PC-9 (cell line): ENCODE data around the gene PICK1. TPM values are rescaled to one million over a fixed set of nuclear protein-coding genes. Genes with fewer than 3 reads are reported as not detected.
A peak's percentile ranks its signal among the peaks of the same experiment; 100 is the strongest.

Experiments used
- BruUV-seq: library from RNA; stranded (reverse); fragments of 400-500 nt; replicated peaks from 2 replicates; lab custom pipeline; 2021; lab: Mats Ljungman, UMichigan
- CTCF ChIA-PET: fragments of 300-600 bp; sonication (Branson Sonifier 250); formaldehyde crosslinking; loops from one replicate; lab custom pipeline; 2022; ENCODE audit warnings: antibody characterized with exemption; lab: Charles Lee
- POLR2A ChIA-PET: fragments of 300-600 bp; sonication (Branson Sonifier 250); formaldehyde crosslinking; loops from one replicate; lab custom pipeline; 2022; ENCODE audit warnings: antibody characterized with exemption; ENCODE audit not compliant: unreplicated experiment; lab: Charles Lee
- DNase-seq, 2 experiments: peaks; one replicate each; pipeline versions ENCODE4 v3.0.0 to v3.0.0-alpha.2; 2015 to 2022; ENCODE audit warnings: mixed read lengths in 1 of 2
- H2AFZ ChIP-seq: fragments of 200-600 bp; sonication (generic); 2 replicates; pipeline ENCODE4 v1.8.1; 2017; ENCODE audit warnings: antibody characterized with exemption
- H3F3A ChIP-seq: fragments of 200-600 bp; sonication (generic); 2 replicates; pipeline ENCODE4 v1.8.1; 2017; ENCODE audit warnings: antibody characterized with exemption, mild to moderate bottlenecking, low read depth; ENCODE audit not compliant: insufficient read depth
- H3K27ac ChIP-seq: fragments of 200-600 bp; sonication (generic); 2 replicates; pipeline ENCODE4 v1.6.1; 2016; ENCODE audit warnings: mixed run types
- H3K27me3 ChIP-seq: fragments of 200-600 bp; sonication (generic); 2 replicates; pipeline ENCODE4 v1.6.1; 2016; ENCODE audit warnings: low read depth, mixed run types; ENCODE audit not compliant: insufficient read depth
- H3K36me3 ChIP-seq: fragments of 200-600 bp; sonication (generic); 2 replicates; pipeline ENCODE4 v1.6.1; 2016; ENCODE audit warnings: low read depth, mixed run types
- H3K4me1 ChIP-seq: fragments of 200-600 bp; sonication (generic); replicated peaks from 2 replicates; pipeline ENCODE4 v1.6.1; 2016; ENCODE audit warnings: mixed run types; ENCODE audit not compliant: insufficient read depth
- H3K4me2 ChIP-seq: fragments of 200-600 bp; sonication (generic); 2 replicates; pipeline ENCODE4 v1.6.1; 2017; ENCODE audit warnings: mixed run types
- H3K4me3 ChIP-seq: fragments of 200-600 bp; sonication (generic); 2 replicates; pipeline ENCODE4 v1.6.1; 2016; ENCODE audit warnings: mixed run types
- H3K79me2 ChIP-seq: fragments of 200-600 bp; sonication (generic); 2 replicates; pipeline ENCODE4 v1.6.1; 2017; ENCODE audit warnings: low read depth, mixed run types
- H3K9me2 ChIP-seq: fragments of 200-600 bp; sonication (generic); 2 replicates; pipeline ENCODE4 v1.8.1; 2017; ENCODE audit warnings: mild to moderate bottlenecking; ENCODE audit not compliant: insufficient read depth
- H3K9me3 ChIP-seq: fragments of 200-600 bp; sonication (generic); 2 replicates; pipeline ENCODE4 v1.8.1; 2016; ENCODE audit warnings: low read depth; ENCODE audit not compliant: insufficient read depth
- H4K20me1 ChIP-seq: fragments of 200-600 bp; sonication (generic); 2 replicates; pipeline ENCODE4 v1.8.1; 2017; ENCODE audit not compliant: insufficient read depth
- CTCF ChIP-seq: fragments of 200-600 bp; sonication (generic); conservative IDR thresholded peaks from 2 replicates; pipeline ENCODE4 v1.6.1; 2017; ENCODE audit warnings: mixed run types, antibody characterized with exemption, mild to moderate bottlenecking, moderate library complexity
- EZH2 ChIP-seq: fragments of 200-600 bp; sonication (generic); IDR thresholded peaks from 2 replicates; pipeline ENCODE4 v1.8.0; 2017; ENCODE audit warnings: antibody characterized with exemption, low read depth
- intact Hi-C: fragments of 100-400 bp; cut with micrococcal nuclease; formaldehyde crosslinking; loops from one replicate; pipeline ENCODE4 v1.10.0; 2022; ENCODE audit not compliant: unreplicated experiment
- total RNA-seq: library from RNA; stranded (reverse); gene quantifications from 2 replicates; pipeline ENCODE4 v1.2.3, GENCODE V29; 2021

The PICK1 gene
- total RNA-seq, 1 experiment from 2014 or later = 55.9 TPM

- Histone ChIP-seq H3K4me2 (no peak overlapping the region), H3F3A (no peaks in the 10 kb centered on the region), H3K27ac (no peak overlapping the region), H3K9me2 (no peaks in the 10 kb centered on the region), H3K9me3 (no peaks in the 10 kb centered on the region), H3K27me3 (no peaks in the 10 kb centered on the region), H3K4me3 (no peak overlapping the region), H3K79me2 (no peaks in the 10 kb centered on the region), H3K36me3 (no peaks in the 10 kb centered on the region), H3K4me1 (no peaks in the 10 kb centered on the region), H4K20me1 (no peaks in the 10 kb centered on the region), H2AFZ (no peak overlapping the region)
- ChIA-PET CTCF (interaction anchor here (0.5 to 0.6 kb wide), 3 partner anchors 11 to 518 kb away, joined by 3 to 5 read pairs (median 3); no protein-coding TSS in a partner anchor), POLR2A (interaction anchor here (0.7 kb wide), 1 partner anchor 63 kb away, joined by 7 read pairs; no protein-coding TSS in a partner anchor)
- TF ChIP-seq EZH2 (no peak), CTCF (no peak)
- no TSS peak for BruUV-seq
- DNase-seq = peak; percentile 43 to 48
- intact Hi-C loops = loop anchor here (5.0 kb wide), 1 partner anchor 226 kb away; no protein-coding TSS in a partner anchor
Measured at GRCh38 chr22:38043151-38044039, 13.8 kb upstream of the PICK1 start.

DNA sequence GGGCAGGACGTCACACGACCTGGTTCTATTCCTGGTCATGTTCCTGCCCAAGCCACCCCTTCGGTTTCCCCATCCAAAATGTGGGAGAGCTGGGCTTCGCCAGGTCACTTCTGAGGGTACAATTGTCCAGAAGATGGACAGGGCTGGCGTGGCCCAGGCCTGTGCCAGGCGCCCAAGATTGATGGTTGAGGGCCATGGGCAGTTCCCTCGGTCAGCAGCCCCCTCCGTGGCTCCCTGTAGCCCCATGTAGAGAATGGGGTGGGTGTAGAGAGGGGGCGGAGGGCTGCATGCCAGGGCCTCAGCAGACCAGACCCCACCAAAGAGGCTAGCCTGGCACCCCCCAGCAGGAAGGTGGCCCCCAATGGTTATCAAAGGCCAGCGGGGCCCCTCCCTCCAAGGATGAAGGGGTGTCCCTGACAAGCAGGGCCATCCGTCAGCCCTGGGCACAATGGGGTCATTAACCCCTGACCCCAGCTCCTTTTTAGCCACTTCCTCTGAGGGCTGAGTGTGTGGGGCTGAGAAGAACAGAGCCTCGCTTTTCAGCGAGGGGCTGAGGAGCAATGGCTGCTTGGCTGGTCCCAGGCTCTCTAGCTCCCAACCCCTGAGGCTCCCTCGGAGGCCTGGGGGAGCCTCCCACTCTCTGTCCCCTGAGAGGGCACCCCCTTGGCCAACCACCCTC, 11.0 kb upstream of the PICK1 start:
- Histone ChIP-seq H3K36me3 (no peaks in the 10 kb centered on the region), H3K4me3 (no peak overlapping the region), H3K27me3 (no peaks in the 10 kb centered on the region), H3K79me2 (no peaks in the 10 kb centered on the region), H3K9me3 (no peaks in the 10 kb centered on the region), H3K27ac (no peak overlapping the region), H4K20me1 (no peaks in the 10 kb centered on the region), H3K9me2 (no peaks in the 10 kb centered on the region), H3K4me2 (no peak overlapping the region), H3K4me1 (no peaks in the 10 kb centered on the region), H3F3A (peaks cover 8% of the 10 kb centered on the region), H2AFZ (no peak overlapping the region)
- TF ChIP-seq CTCF (no peak), EZH2 (no peak)
- DNase-seq = no peak
- POLR2A ChIA-PET = no interaction called here
- no TSS peak for BruUV-seq
- CTCF ChIA-PET = no interaction called here
- intact Hi-C loops = no loop called here

DNA sequence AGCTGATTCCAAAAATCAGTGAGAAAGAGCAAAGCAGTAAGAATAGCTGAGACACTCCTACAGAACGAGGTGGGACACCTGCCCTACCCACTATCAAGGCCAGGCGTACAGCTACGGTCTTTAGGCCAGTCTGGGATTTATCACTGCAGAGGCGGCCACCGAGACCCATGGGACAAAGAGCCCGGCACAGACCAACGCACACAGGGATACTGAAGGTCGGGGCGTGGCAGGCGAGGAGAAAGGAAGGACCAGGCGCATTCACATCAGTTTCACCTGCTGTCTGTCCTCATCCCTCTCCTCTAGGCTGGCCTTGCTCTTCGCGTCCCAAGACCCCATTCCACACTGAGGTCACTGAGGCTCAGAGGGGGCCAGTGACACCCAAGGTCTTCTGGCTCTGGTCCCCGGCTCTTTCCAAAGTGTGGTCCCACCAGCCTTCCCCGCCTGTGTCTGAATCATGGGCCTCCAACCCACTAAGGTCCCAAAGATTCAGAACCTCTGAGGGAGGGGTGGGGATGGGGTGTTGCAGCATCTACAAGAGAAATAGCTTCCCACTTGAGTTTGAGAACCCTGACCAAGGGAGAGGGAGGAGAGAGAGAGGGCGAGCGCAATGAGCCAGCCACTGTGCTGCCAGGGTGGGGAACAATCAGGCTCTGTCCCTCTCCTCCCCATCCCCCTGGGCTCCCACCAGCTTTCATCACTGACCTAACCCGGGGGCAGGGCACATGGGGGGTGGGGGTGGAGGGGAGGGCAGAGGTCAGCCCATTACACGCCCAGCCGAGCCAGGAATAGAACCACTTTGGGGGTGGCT, 7.2 kb upstream of the PICK1 start:
- Histone ChIP-seq H3K79me2 (no peaks in the 10 kb centered on the region), H2AFZ (no peak overlapping the region), H3F3A (peaks cover 19% of the 10 kb centered on the region), H3K4me1 (no peaks in the 10 kb centered on the region), H4K20me1 (no peaks in the 10 kb centered on the region), H3K4me3 (no peak overlapping the region), H3K36me3 (no peaks in the 10 kb centered on the region), H3K27ac (no peak overlapping the region), H3K27me3 (no peaks in the 10 kb centered on the region), H3K9me2 (no peaks in the 10 kb centered on the region), H3K9me3 (no peaks in the 10 kb centered on the region), H3K4me2 (no peak overlapping the region)
- ChIA-PET CTCF (interaction anchor here (0.5 kb wide), 1 partner anchor 44 kb away, joined by 3 read pairs; no protein-coding TSS in a partner anchor), POLR2A (interaction anchor here (0.7 kb wide), 1 partner anchor 20 kb away, joined by 6 read pairs; no protein-coding TSS in a partner anchor)
- intact Hi-C loops = loop anchor here (5.0 to 10.0 kb wide), 5 partner anchors 155 to 1085 kb away; partner anchors contain the start of genes CBX6, DDX17, MAFF and SUN2
- BruUV-seq = no TSS peak
- TF ChIP-seq CTCF (no peak), EZH2 (no peak)
- DNase-seq = no peak
